Activated T-helper 1 cell treated with anti-CD3 and anti-CD28 coated beads, Interleukin-12 subunit alpha, Interleukin-12 subunit beta, Interleukin-2, Interleukin-4 antibody, amounts not matched to agents 30 ng/mL and 10 ng/mL and 1 ng/mL, durations not matched to agents 14 hours and 24 hours and 36 hours (primary cell): ENCODE measurements around the gene ADNP. TPM values are rescaled to one million over a fixed set of nuclear protein-coding genes. Genes with fewer than 3 reads are reported as not detected.

Experiments
- DNase-seq: peaks from one replicate; pipeline ENCODE4 v3.0.0; 2021; ENCODE audit warnings: low spot score
- H3K27ac Mint-ChIP-seq: one replicate; pipeline ENCODE4 v1.8.0; 2021; ENCODE audit warnings: mild to moderate bottlenecking, mixed read lengths
- H3K27me3 Mint-ChIP-seq: one replicate; pipeline ENCODE4 v1.8.0; 2022; ENCODE audit warnings: mild to moderate bottlenecking, moderate library complexity, mixed read lengths; ENCODE audit not compliant: insufficient read depth
- H3K36me3 Mint-ChIP-seq: one replicate; pipeline ENCODE4 v1.8.0; 2021; ENCODE audit warnings: low read depth, mixed read lengths
- H3K4me1 Mint-ChIP-seq: one replicate; pipeline ENCODE4 v1.8.0; 2021; ENCODE audit warnings: low read depth, mixed read lengths
- H3K4me3 Mint-ChIP-seq: one replicate; pipeline ENCODE4 v1.8.0; 2021; ENCODE audit warnings: mild to moderate bottlenecking, moderate library complexity, mixed read lengths
- H3K9me3 Mint-ChIP-seq: one replicate; pipeline ENCODE4 v1.8.0; 2021; ENCODE audit warnings: mixed read lengths
- intact Hi-C: fragments of 100-400 bp; cut with micrococcal nuclease; formaldehyde crosslinking; loops from one replicate; pipeline ENCODE4 v1.15.1; 2024
- total RNA-seq: library from RNA; stranded (reverse); gene quantifications from 2 replicates; pipeline ENCODE4 v1.2.3, GENCODE V29; 2022

The ADNP gene
- total RNA-seq, 1 donor from 2014 or later, result 77.4 TPM

- peak overlapping the region; percentile 72 for H3K27ac Mint-ChIP-seq
- H3K36me3 Mint-ChIP-seq, result peaks cover 22% of the 10 kb centered on the region
- intact Hi-C loops, result loop anchor here (2.0 to 5.0 kb wide), 3 partner anchors 17 to 119 kb away; no protein-coding TSS in a partner anchor
- no peaks in the 10 kb centered on the region for H3K27me3 Mint-ChIP-seq
- DNase-seq, result no peak
- H3K4me1 Mint-ChIP-seq, result peaks cover 55% of the 10 kb centered on the region
- no peak overlapping the region for H3K4me3 Mint-ChIP-seq
- no peaks in the 10 kb centered on the region for H3K9me3 Mint-ChIP-seq
These were observed 19.5 kb downstream of the ADNP start for GRCh38 chr20:50911716-50912115.

- Mint-ChIP-seq H3K36me3 (peaks cover 18% of the 10 kb centered on the region), H3K9me3 (no peaks in the 10 kb centered on the region), H3K4me1 (peaks cover 48% of the 10 kb centered on the region), H3K27me3 (no peaks in the 10 kb centered on the region), H3K27ac (peak overlapping the region; percentile 72), H3K4me3 (no peak overlapping the region)
- no peak for DNase-seq
- intact Hi-C loops, result loop anchor here (2.0 to 5.0 kb wide), 3 partner anchors 16 to 119 kb away; no protein-coding TSS in a partner anchor
These were observed 20.2 kb downstream of the ADNP start for GRCh38 chr20:50911030-50911429.

GRCh38 chr20:50909413-50909812 lies 21.8 kb downstream of the ADNP start:
- Mint-ChIP-seq H3K27ac (no peak overlapping the region), H3K27me3 (no peaks in the 10 kb centered on the region)
- intact Hi-C loops, result no loop called here

GRCh38 chr20:50904067-50904570 lies 27.1 kb downstream of the ADNP start:
- Mint-ChIP-seq H3K4me1 (peaks cover 21% of the 10 kb centered on the region), H3K9me3 (no peaks in the 10 kb centered on the region), H3K36me3 (peaks cover 24% of the 10 kb centered on the region), H3K4me3 (no peak overlapping the region), H3K27ac (no peak overlapping the region), H3K27me3 (no peaks in the 10 kb centered on the region)
- no peak for DNase-seq
- intact Hi-C loops, result no loop called here

More at GRCh38 chr20:50909413-50909812, 21.8 kb downstream of the ADNP start:
- peaks cover 36% of the 10 kb centered on the region for H3K4me1 Mint-ChIP-seq
- no peaks in the 10 kb centered on the region for H3K9me3 Mint-ChIP-seq
- peaks cover 18% of the 10 kb centered on the region for H3K36me3 Mint-ChIP-seq
- no peak overlapping the region for H3K4me3 Mint-ChIP-seq
- no peak for DNase-seq

- intact Hi-C loops, result no loop called here
- H3K27me3 Mint-ChIP-seq, result no peaks in the 10 kb centered on the region
- H3K27ac Mint-ChIP-seq, result no peak overlapping the region
- peaks cover 25% of the 10 kb centered on the region for H3K36me3 Mint-ChIP-seq
- no peak overlapping the region for H3K4me3 Mint-ChIP-seq
- peaks cover 21% of the 10 kb centered on the region for H3K4me1 Mint-ChIP-seq
- H3K9me3 Mint-ChIP-seq, result no peaks in the 10 kb centered on the region
- no peak for DNase-seq
These were observed 27.7 kb downstream of the ADNP start for GRCh38 chr20:50903353-50904051.

- Mint-ChIP-seq H3K4me3 (no peak overlapping the region), H3K36me3 (peaks cover 33% of the 10 kb centered on the region), H3K4me1 (peaks cover 26% of the 10 kb centered on the region), H3K27ac (no peak overlapping the region), H3K27me3 (no peaks in the 10 kb centered on the region), H3K9me3 (no peaks in the 10 kb centered on the region)
- intact Hi-C loops, result no loop called here
- DNase-seq, result no peak
These were observed 29.9 kb downstream of the ADNP start for GRCh38 chr20:50901301-50901700.

- DNase-seq, result no peak
- H3K27me3 Mint-ChIP-seq, result no peaks in the 10 kb centered on the region
- H3K27ac Mint-ChIP-seq, result no peak overlapping the region
These were observed 31.0 kb downstream of the ADNP start for GRCh38 chr20:50900261-50900660.

GRCh38 chr20:50898475-50898874 lies 32.8 kb downstream of the ADNP start:
- Mint-ChIP-seq H3K4me1 (peaks cover 21% of the 10 kb centered on the region), H3K27me3 (no peaks in the 10 kb centered on the region), H3K9me3 (no peaks in the 10 kb centered on the region), H3K4me3 (no peak overlapping the region), H3K36me3 (peaks cover 40% of the 10 kb centered on the region), H3K27ac (no peak overlapping the region)
- intact Hi-C loops, result no loop called here
- DNase-seq, result no peak

More at GRCh38 chr20:50900261-50900660, 31.0 kb downstream of the ADNP start:
- Mint-ChIP-seq H3K4me3 (no peak overlapping the region), H3K9me3 (no peaks in the 10 kb centered on the region), H3K4me1 (peaks cover 26% of the 10 kb centered on the region), H3K36me3 (peaks cover 33% of the 10 kb centered on the region)
- intact Hi-C loops, result no loop called here

- peaks cover 42% of the 10 kb centered on the region for H3K36me3 Mint-ChIP-seq
- intact Hi-C loops, result loop anchor here (2.0 kb wide), 1 partner anchor 16 kb away; no protein-coding TSS in a partner anchor
- H3K4me3 Mint-ChIP-seq, result no peak overlapping the region
- no peak overlapping the region for H3K27ac Mint-ChIP-seq
- H3K4me1 Mint-ChIP-seq, result peaks cover 13% of the 10 kb centered on the region
- DNase-seq, result no peak
- H3K27me3 Mint-ChIP-seq, result no peaks in the 10 kb centered on the region
- H3K9me3 Mint-ChIP-seq, result no peaks in the 10 kb centered on the region
These were observed 36.0 kb downstream of the ADNP start for GRCh38 chr20:50895111-50895830.

- no peaks in the 10 kb centered on the region for H3K27me3 Mint-ChIP-seq
- intact Hi-C loops, result loop anchor here (2.0 kb wide), 1 partner anchor 17 kb away; no protein-coding TSS in a partner anchor
- no peak overlapping the region for H3K27ac Mint-ChIP-seq
- peaks cover 13% of the 10 kb centered on the region for H3K4me1 Mint-ChIP-seq
- no peak for DNase-seq
- no peak overlapping the region for H3K4me3 Mint-ChIP-seq
- peaks cover 46% of the 10 kb centered on the region for H3K36me3 Mint-ChIP-seq
- no peaks in the 10 kb centered on the region for H3K9me3 Mint-ChIP-seq
These were observed 37.6 kb downstream of the ADNP start for GRCh38 chr20:50893620-50894019.

- H3K4me1 Mint-ChIP-seq, result peaks cover 8% of the 10 kb centered on the region
- intact Hi-C loops, result no loop called here
- peaks cover 41% of the 10 kb centered on the region for H3K36me3 Mint-ChIP-seq
- no peaks in the 10 kb centered on the region for H3K9me3 Mint-ChIP-seq
- no peaks in the 10 kb centered on the region for H3K27me3 Mint-ChIP-seq
- no peak for DNase-seq
- no peak overlapping the region for H3K4me3 Mint-ChIP-seq
- peak overlapping the region; percentile 22 for H3K27ac Mint-ChIP-seq
These were observed 38.8 kb downstream of the ADNP start for GRCh38 chr20:50892394-50892793.

- Mint-ChIP-seq H3K9me3 (no peaks in the 10 kb centered on the region), H3K4me3 (no peak overlapping the region), H3K27ac (no peak overlapping the region), H3K4me1 (peaks cover 8% of the 10 kb centered on the region), H3K36me3 (peaks cover 35% of the 10 kb centered on the region), H3K27me3 (no peaks in the 10 kb centered on the region)
- no peak for DNase-seq
- intact Hi-C loops, result no loop called here
These were observed 40.1 kb downstream of the ADNP start for GRCh38 chr20:50891138-50891537.

- Mint-ChIP-seq H3K27me3 (no peaks in the 10 kb centered on the region), H3K27ac (no peak overlapping the region), H3K4me1 (peaks cover 6% of the 10 kb centered on the region), H3K36me3 (peaks cover 16% of the 10 kb centered on the region), H3K4me3 (no peak overlapping the region), H3K9me3 (no peaks in the 10 kb centered on the region)
- no peak for DNase-seq
- intact Hi-C loops, result no loop called here
These were observed 43.7 kb downstream of the ADNP start for GRCh38 chr20:50887576-50887975.
